Astrocyte (in vitro differentiated cells and primary cell): ENCODE data around the gene BMPR1B. TPM values are rescaled to one million over a fixed set of nuclear protein-coding genes. Genes with fewer than 3 reads are reported as not detected.
"Not testable (repeated sequence)": the region's sequence is repeated elsewhere in the genome, so short reads cannot be mapped to it uniquely, and the experiment has no call there.

Experiments used
- DNase-seq: peaks from one replicate; pipeline ENCODE4 v3.0.0-alpha.2; 2010; ENCODE audit warnings: low read depth
- FAIRE-seq: peaks from 2 replicates; lab custom pipeline; 2011; peaks lifted over from hg19 to GRCh38; lab: Jason Lieb, UNC
- H2AFZ ChIP-seq: 2 replicates; pipeline ENCODE4 v1.6.0; 2012; ENCODE audit warnings: low read depth, low read length, inconsistent platforms
- H3K27ac ChIP-seq: 2 replicates; pipeline ENCODE4 v1.5.1; 2011; ENCODE audit warnings: low read depth, low read length, inconsistent platforms
- H3K27me3 ChIP-seq: 2 replicates; pipeline ENCODE4 v1.6.0; 2011; ENCODE audit warnings: low read length, inconsistent platforms; ENCODE audit not compliant: insufficient read depth
- H3K36me3 ChIP-seq: 2 replicates; pipeline ENCODE4 v1.5.1; 2011; ENCODE audit warnings: low read length, inconsistent platforms; ENCODE audit not compliant: insufficient read depth
- H3K4me1 ChIP-seq: 2 replicates; pipeline ENCODE4 v1.5.1; 2011; ENCODE audit warnings: low read length, inconsistent platforms; ENCODE audit not compliant: insufficient read depth
- H3K4me2 ChIP-seq: 2 replicates; pipeline ENCODE4 v1.6.0; 2012; ENCODE audit warnings: low read length, inconsistent platforms
- H3K4me3 ChIP-seq: 2 replicates; pipeline ENCODE4 v1.5.1; 2011; ENCODE audit warnings: low read depth, mild to moderate bottlenecking, low read length, inconsistent platforms; ENCODE audit not compliant: insufficient read depth
- H3K79me2 ChIP-seq: 2 replicates; pipeline ENCODE4 v1.6.0; 2012; ENCODE audit warnings: mild to moderate bottlenecking, low read length, inconsistent platforms; ENCODE audit not compliant: insufficient read depth
- H3K9ac ChIP-seq: 2 replicates; pipeline ENCODE4 v1.6.0; 2012; ENCODE audit warnings: mild to moderate bottlenecking, low read length, inconsistent platforms
- H3K9me3 ChIP-seq: 2 replicates; pipeline ENCODE4 v1.5.1; 2012; ENCODE audit warnings: low read depth, mild to moderate bottlenecking, low read length, inconsistent platforms; ENCODE audit not compliant: insufficient read depth
- H4K20me1 ChIP-seq: 2 replicates; pipeline ENCODE4 v1.6.0; 2012; ENCODE audit warnings: low read length, inconsistent platforms; ENCODE audit not compliant: insufficient read depth
- H3K27ac Mint-ChIP-seq: one replicate; pipeline ENCODE4 v1.8.0; 2021; ENCODE audit warnings: mild to moderate bottlenecking, mixed read lengths; ENCODE audit not compliant: unreplicated experiment
- H3K27me3 Mint-ChIP-seq: one replicate; pipeline ENCODE4 v1.8.0; 2021; ENCODE audit warnings: low read depth, mixed read lengths; ENCODE audit not compliant: unreplicated experiment
- H3K36me3 Mint-ChIP-seq: one replicate; pipeline ENCODE4 v1.8.0; 2021; ENCODE audit warnings: low read depth, mixed read lengths; ENCODE audit not compliant: unreplicated experiment
- H3K4me1 Mint-ChIP-seq: one replicate; pipeline ENCODE4 v1.8.0; 2021; ENCODE audit warnings: low read depth, mixed read lengths; ENCODE audit not compliant: unreplicated experiment
- H3K4me3 Mint-ChIP-seq: one replicate; pipeline ENCODE4 v1.8.0; 2021; ENCODE audit warnings: mild to moderate bottlenecking, moderate library complexity, mixed read lengths; ENCODE audit not compliant: unreplicated experiment
- H3K9me3 Mint-ChIP-seq: one replicate; pipeline ENCODE4 v1.8.0; 2021; ENCODE audit warnings: mild to moderate bottlenecking, mixed read lengths; ENCODE audit not compliant: unreplicated experiment
- EZH2 ChIP-seq: IDR thresholded peaks from 2 replicates; pipeline ENCODE4 v1.6.1; 2012; ENCODE audit warnings: mild to moderate bottlenecking, low read length, inconsistent platforms; ENCODE audit not compliant: insufficient read depth
- total RNA-seq: library from RNA; stranded (reverse); gene quantifications from 2 replicates; pipeline ENCODE4 v1.2.1, GENCODE V29; 2021
- TF ChIP-seq, protein P1 (sequence below): IDR thresholded peaks from 2 replicates; pipeline ENCODE4 v1.5.1; 2011; ENCODE audit warnings: low read depth, mild to moderate bottlenecking, inconsistent platforms, low read length, moderate library complexity; ENCODE audit not compliant: insufficient read depth

The BMPR1B gene
- total RNA-seq, 1 donor from 2014 or later: 14.1 TPM

DNA sequence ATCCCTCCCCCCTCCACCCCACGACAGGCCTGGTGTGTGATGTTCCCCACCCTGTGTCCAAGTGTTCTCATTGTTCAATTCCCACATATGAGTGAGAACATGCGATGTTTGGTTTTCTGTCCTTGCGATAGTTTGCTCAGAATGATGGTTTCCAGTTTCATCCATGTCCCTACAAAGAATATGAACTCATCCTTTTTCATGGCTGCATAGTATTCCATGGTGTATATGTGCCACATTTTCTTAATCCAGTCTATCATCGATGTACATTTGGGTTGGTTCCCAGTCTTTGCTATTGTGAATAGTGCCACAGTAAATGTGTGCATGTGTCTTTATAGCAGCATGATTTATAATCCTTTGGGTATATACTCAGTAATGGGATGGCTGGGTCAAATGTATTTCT lies 376.3 kb downstream of the BMPR1B start:
- not testable (repeated sequence) for H3K27ac Mint-ChIP-seq, H3K9me3 ChIP-seq, H4K20me1 ChIP-seq, H3K4me3 ChIP-seq, H3K36me3 ChIP-seq, H3K27me3 ChIP-seq, FAIRE-seq, H3K9ac ChIP-seq, DNase-seq, H3K4me2 ChIP-seq, H3K4me1 ChIP-seq, H3K27ac ChIP-seq, H3K27me3 Mint-ChIP-seq, H3K79me2 ChIP-seq, H3K4me3 Mint-ChIP-seq, H2AFZ ChIP-seq
- Mint-ChIP-seq H3K36me3 (peaks cover 16% of the 10 kb centered on the region), H3K9me3 (peaks cover 15% of the 10 kb centered on the region), H3K4me1 (peaks cover 26% of the 10 kb centered on the region)

DNA sequence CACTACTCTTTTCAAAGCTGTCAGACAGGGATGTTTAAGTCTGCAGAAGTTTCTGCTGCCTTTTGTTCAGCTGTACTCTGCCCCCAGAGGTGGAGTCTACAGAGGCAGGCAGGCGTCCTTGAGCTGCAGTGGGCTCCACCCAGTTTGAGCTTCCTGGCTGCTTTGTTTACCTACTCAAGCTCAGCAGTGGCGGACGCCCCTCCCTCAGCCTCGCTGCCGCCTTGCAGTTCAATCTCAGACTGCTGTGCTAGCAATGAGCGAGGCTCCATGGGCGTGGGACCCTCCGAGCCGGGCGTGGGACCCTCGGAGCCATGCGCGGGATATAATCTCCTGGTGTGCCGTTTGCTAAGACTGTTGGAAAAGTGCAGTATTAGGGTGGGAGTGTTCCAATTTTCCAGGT lies 381.7 kb downstream of the BMPR1B start:
- not testable (repeated sequence) for H3K36me3 ChIP-seq, H3K27ac ChIP-seq, H2AFZ ChIP-seq, H3K27me3 Mint-ChIP-seq, H3K9me3 ChIP-seq, DNase-seq, H3K4me1 ChIP-seq, H3K27me3 ChIP-seq, H3K4me3 Mint-ChIP-seq, H3K4me3 ChIP-seq, H3K4me2 ChIP-seq, H4K20me1 ChIP-seq, H3K79me2 ChIP-seq, H3K27ac Mint-ChIP-seq, FAIRE-seq, H3K9ac ChIP-seq
- peaks cover 17% of the 10 kb centered on the region for H3K36me3 Mint-ChIP-seq
- peaks cover 11% of the 10 kb centered on the region for H3K4me1 Mint-ChIP-seq
- peaks cover 23% of the 10 kb centered on the region for H3K9me3 Mint-ChIP-seq

- H3K27me3 Mint-ChIP-seq: no peaks in the 10 kb centered on the region
- Histone ChIP-seq H3K4me2 (no peak overlapping the region), H3K9me3 (no peaks in the 10 kb centered on the region), H3K9ac (no peak overlapping the region), H3K36me3 (no peaks in the 10 kb centered on the region), H3K27me3 (no peaks in the 10 kb centered on the region), H3K4me3 (no peak overlapping the region), H4K20me1 (no peaks in the 10 kb centered on the region), H3K79me2 (no peaks in the 10 kb centered on the region), H3K27ac (no peak overlapping the region), H3K4me1 (no peaks in the 10 kb centered on the region), H2AFZ (no peak overlapping the region)
- no peak overlapping the region for H3K27ac Mint-ChIP-seq
- peaks cover 11% of the 10 kb centered on the region for H3K4me1 Mint-ChIP-seq
- no peak for TF ChIP-seq EZH2
- TF ChIP-seq, protein P1, sequence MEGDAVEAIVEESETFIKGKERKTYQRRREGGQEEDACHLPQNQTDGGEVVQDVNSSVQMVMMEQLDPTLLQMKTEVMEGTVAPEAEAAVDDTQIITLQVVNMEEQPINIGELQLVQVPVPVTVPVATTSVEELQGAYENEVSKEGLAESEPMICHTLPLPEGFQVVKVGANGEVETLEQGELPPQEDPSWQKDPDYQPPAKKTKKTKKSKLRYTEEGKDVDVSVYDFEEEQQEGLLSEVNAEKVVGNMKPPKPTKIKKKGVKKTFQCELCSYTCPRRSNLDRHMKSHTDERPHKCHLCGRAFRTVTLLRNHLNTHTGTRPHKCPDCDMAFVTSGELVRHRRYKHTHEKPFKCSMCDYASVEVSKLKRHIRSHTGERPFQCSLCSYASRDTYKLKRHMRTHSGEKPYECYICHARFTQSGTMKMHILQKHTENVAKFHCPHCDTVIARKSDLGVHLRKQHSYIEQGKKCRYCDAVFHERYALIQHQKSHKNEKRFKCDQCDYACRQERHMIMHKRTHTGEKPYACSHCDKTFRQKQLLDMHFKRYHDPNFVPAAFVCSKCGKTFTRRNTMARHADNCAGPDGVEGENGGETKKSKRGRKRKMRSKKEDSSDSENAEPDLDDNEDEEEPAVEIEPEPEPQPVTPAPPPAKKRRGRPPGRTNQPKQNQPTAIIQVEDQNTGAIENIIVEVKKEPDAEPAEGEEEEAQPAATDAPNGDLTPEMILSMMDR: no peak
- FAIRE-seq: no peak
- no peak for DNase-seq
- peaks cover 19% of the 10 kb centered on the region for H3K9me3 Mint-ChIP-seq
- H3K36me3 Mint-ChIP-seq: peaks cover 13% of the 10 kb centered on the region
- H3K4me3 Mint-ChIP-seq: no peak overlapping the region
Measured at GRCh38 chr4:95141361-95141760, 383.6 kb downstream of the BMPR1B start.

- H3K9ac ChIP-seq: no peak overlapping the region
- DNase-seq (no peak), FAIRE-seq (no peak)
- Mint-ChIP-seq H3K4me1 (peaks cover 11% of the 10 kb centered on the region), H3K9me3 (peaks cover 16% of the 10 kb centered on the region), H3K4me3 (no peak overlapping the region), H3K27me3 (no peaks in the 10 kb centered on the region), H3K36me3 (peaks cover 11% of the 10 kb centered on the region), H3K27ac (no peak overlapping the region)
- no peaks in the 10 kb centered on the region for H3K4me1 ChIP-seq
- TF ChIP-seq, protein P1: no peak
- TF ChIP-seq EZH2: no peak
- no peaks in the 10 kb centered on the region for H3K79me2 ChIP-seq
- no peaks in the 10 kb centered on the region for H4K20me1 ChIP-seq
- H3K4me2 ChIP-seq: no peak overlapping the region
- no peak overlapping the region for H3K27ac ChIP-seq
- no peaks in the 10 kb centered on the region for H3K27me3 ChIP-seq
- no peaks in the 10 kb centered on the region for H3K36me3 ChIP-seq
- no peak overlapping the region for H2AFZ ChIP-seq
- no peaks in the 10 kb centered on the region for H3K9me3 ChIP-seq
- H3K4me3 ChIP-seq: no peak overlapping the region
Measured at GRCh38 chr4:95142932-95143331, 385.2 kb downstream of the BMPR1B start.
